Measurements from ENCODE around the gene ACTR1B.
"Not testable (repeated sequence)": the region's sequence is repeated elsewhere in the genome, so short reads cannot be mapped to it uniquely, and the experiment has no call there.

The ACTR1B gene

GRCh38 chr2:97663962-97664635 lies at the start of gene ACTR1B:
ACTR1B (minus strand) TSS chr2:97664044; CDS start chr2:97663890, 154 bp downstream.
- peak; percentile 98 to 99 for DNase-seq

GRCh38 chr2:97712693-97713295 lies 49.0 kb upstream of the ACTR1B start:
- DNase-seq: no peak

GRCh38 chr2:97712175-97712574 lies 48.3 kb upstream of the ACTR1B start:
- DNase-seq: not testable (repeated sequence)

- DNase-seq: no peak
Measured at GRCh38 chr2:97711394-97711711, 47.5 kb upstream of the ACTR1B start.

GRCh38 chr2:97708608-97709007 lies 44.8 kb upstream of the ACTR1B start:
- DNase-seq: no peak

- no peak for DNase-seq
Measured at GRCh38 chr2:97708048-97708380, 44.2 kb upstream of the ACTR1B start.

GRCh38 chr2:97707362-97708047 lies 43.7 kb upstream of the ACTR1B start:
- no peak for DNase-seq

- DNase-seq: no peak
Measured at GRCh38 chr2:97706708-97707345, 43.0 kb upstream of the ACTR1B start.

GRCh38 chr2:97706112-97706511 lies 42.3 kb upstream of the ACTR1B start:
- no peak for DNase-seq

GRCh38 chr2:97704989-97705388 lies 41.1 kb upstream of the ACTR1B start:
- no peak for DNase-seq

GRCh38 chr2:97703741-97704140 lies 39.9 kb upstream of the ACTR1B start:
- DNase-seq: no peak

GRCh38 chr2:97702731-97703470 lies 39.1 kb upstream of the ACTR1B start:
- no peak for DNase-seq

GRCh38 chr2:97701851-97702465 lies 38.1 kb upstream of the ACTR1B start:
- DNase-seq: no peak

- DNase-seq: no peak
Measured at GRCh38 chr2:97701186-97701585, 37.3 kb upstream of the ACTR1B start.

- DNase-seq: peak in 1 of 2 donors; percentile 18
Measured at GRCh38 chr2:97699765-97700444, 36.1 kb upstream of the ACTR1B start.

- DNase-seq: no peak
Measured at GRCh38 chr2:97698530-97698929, 34.7 kb upstream of the ACTR1B start.

- peak; percentile 81 to 87 for DNase-seq
Measured at GRCh38 chr2:97697252-97698235, 33.7 kb upstream of the ACTR1B start.

GRCh38 chr2:97695744-97696143 lies 31.9 kb upstream of the ACTR1B start:
- no peak for DNase-seq

GRCh38 chr2:97693476-97693875 lies 29.6 kb upstream of the ACTR1B start:
- DNase-seq: no peak

- no peak for DNase-seq
Measured at GRCh38 chr2:97691166-97691565, 27.3 kb upstream of the ACTR1B start.

Measured in hippocampal formation (tissue), 2 donors.